Uterus (tissue), 4 donors: ENCODE results near the gene STK38. TPM values are rescaled to one million over a fixed set of nuclear protein-coding genes. Genes with fewer than 3 reads are reported as not detected.
"Not testable (repeated sequence)": the region's sequence is repeated elsewhere in the genome, so short reads cannot be mapped to it uniquely, and the experiment has no call there.

ENCODE experiments used
- DNase-seq, 2 donors: peaks; one replicate each; pipeline ENCODE4 v3.0.0-alpha.2; 2019 to 2020
- H3K27ac ChIP-seq, 2 donors: fragments of 200-600 bp; sonication (generic); 1 replicate in 1 of 2; 2 replicates in 1 of 2; pipeline ENCODE4 v1.5.1; 2016 to 2018
- H3K27me3 ChIP-seq, 2 donors: fragments of 200-600 bp; sonication (generic); one replicate each; pipeline ENCODE4 v1.5.1; 2018 to 2019; ENCODE audit warnings: control low read depth in 1 of 2
- H3K36me3 ChIP-seq, 2 donors: fragments of 200-600 bp; sonication (generic); one replicate each; pipeline ENCODE4 v1.5.1; 2019; ENCODE audit warnings: control low read depth in 1 of 2
- H3K4me1 ChIP-seq, 2 donors: fragments of 200-600 bp; sonication (generic); one replicate each; pipeline ENCODE4 v1.5.1; 2018 to 2019; ENCODE audit warnings: control low read depth in 1 of 2
- H3K4me3 ChIP-seq, 2 donors: fragments of 200-600 bp; sonication (generic); 1 replicate in 1 of 2; 2 replicates in 1 of 2; pipeline ENCODE4 v1.5.1; 2018 to 2019; ENCODE audit warnings: mild to moderate bottlenecking in 1 of 2
- H3K9me3 ChIP-seq, 2 donors: fragments of 200-600 bp; sonication (generic); one replicate each; pipeline ENCODE4 v1.5.1; 2019; ENCODE audit warnings: control low read depth in 1 of 2
- POLR2A ChIP-seq, 2 donors: fragments of 450-650 bp; IDR thresholded peaks; one replicate each; pipeline ENCODE4 v1.6.1; 2016; ENCODE audit warnings: antibody characterized with exemption in 2 of 2, mild to moderate bottlenecking in 1 of 2, moderate library complexity in 1 of 2
- intact Hi-C: fragments of 100-400 bp; cut with DNase I; formaldehyde crosslinking; loops from one replicate; pipeline ENCODE4 v1.15.1; 2023; ENCODE audit warnings: low total_unique reads
- total RNA-seq, 4 donors: library from RNA; depleted of rRNA in 3 of 4; stranded (reverse); fragments of >200 nt in 3 of 4; gene quantifications; one replicate each; pipeline versions ENCODE4 v1.1.0 to v1.2.4, GENCODE V29; 2014 to 2023
- TF ChIP-seq, protein P1 (sequence below), 4 experiments: fragments of 200-600 bp in 2 of 4; fragments of 450-650 bp in 2 of 4; sonication (generic) in 2 of 4; IDR thresholded peaks; one replicate each; pipeline ENCODE4 v1.5.1; 2016 to 2019; ENCODE audit warnings: antibody characterized with exemption in 4 of 4, mild to moderate bottlenecking in 2 of 4, moderate library complexity in 1 of 4
- donor health status: DM: yes; HTN: yes; CAD: no.

STK38 gene
- total RNA-seq, 4 donors from 2014 or later = 10.6 to 30.0 (median 20.5) TPM

DNA sequence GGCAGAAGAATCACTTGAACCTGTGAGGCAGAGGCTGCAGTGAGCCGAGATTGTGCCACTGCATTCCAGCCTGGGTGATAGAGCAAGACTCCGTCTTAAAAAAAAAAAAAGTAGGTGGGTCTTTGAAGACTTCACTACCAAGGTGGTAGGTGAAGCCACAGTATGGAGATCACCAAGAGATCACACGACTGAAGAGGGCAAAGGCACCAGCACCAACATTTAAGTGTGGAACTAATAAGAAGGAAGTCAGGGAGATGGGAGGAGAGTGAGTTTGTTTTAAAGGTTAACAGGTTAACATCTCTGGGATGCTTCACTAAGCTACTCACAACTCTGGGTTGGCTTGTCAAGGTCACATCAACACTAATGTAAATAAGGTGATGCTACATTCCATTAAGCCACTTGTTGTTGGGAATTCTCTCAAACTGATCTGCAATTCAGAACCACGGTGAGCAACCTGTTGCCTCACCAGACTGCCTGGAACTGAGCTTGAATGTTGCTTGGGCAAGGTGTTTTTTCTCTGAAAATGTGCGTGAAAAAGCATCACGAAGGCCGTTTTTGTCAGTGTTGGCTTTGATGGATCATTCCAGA, 55.8 kb downstream of the STK38 start:
- no peaks in the 10 kb centered on the region for H3K27me3 ChIP-seq
- H3K36me3 ChIP-seq = no peaks in the 10 kb centered on the region
- no peaks in the 10 kb centered on the region for H3K4me1 ChIP-seq
- H3K9me3 ChIP-seq = no peaks in the 10 kb centered on the region
- no peak for TF ChIP-seq POLR2A (IDR thresholded peaks at IDR 0.05)
- no peak for DNase-seq
- H3K27ac ChIP-seq = no peak overlapping the region
- H3K4me3 ChIP-seq = no peak overlapping the region
- intact Hi-C loops = no loop called here

DNA sequence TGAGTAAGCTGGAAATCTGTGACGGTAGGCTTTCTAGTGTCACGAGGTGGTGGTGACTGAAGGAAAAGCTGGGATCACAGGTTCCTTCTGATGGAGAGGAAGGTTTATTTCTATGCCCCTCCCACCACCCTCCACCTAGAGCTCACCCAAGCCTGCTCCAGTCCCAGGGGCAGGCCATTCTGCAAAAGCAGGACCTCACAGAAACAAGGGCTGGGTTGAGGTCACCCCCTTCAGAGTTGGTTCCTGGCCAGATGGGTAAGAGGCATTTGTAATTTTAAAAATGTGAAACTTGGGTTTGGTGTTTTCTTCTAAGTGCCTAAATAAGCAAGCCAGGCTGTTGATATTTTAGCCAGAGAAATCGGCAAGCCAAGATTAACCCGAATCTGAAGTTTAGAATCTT, 57.9 kb downstream of the STK38 start:
- H3K36me3 ChIP-seq = no peaks in the 10 kb centered on the region
- intact Hi-C loops = no loop called here
- no peak overlapping the region for H3K4me3 ChIP-seq
- H3K27me3 ChIP-seq = no peaks in the 10 kb centered on the region
- no peaks in the 10 kb centered on the region for H3K9me3 ChIP-seq
- no peak for DNase-seq
- no peak overlapping the region for H3K27ac ChIP-seq
- H3K4me1 ChIP-seq = no peaks in the 10 kb centered on the region
- TF ChIP-seq, protein P1, sequence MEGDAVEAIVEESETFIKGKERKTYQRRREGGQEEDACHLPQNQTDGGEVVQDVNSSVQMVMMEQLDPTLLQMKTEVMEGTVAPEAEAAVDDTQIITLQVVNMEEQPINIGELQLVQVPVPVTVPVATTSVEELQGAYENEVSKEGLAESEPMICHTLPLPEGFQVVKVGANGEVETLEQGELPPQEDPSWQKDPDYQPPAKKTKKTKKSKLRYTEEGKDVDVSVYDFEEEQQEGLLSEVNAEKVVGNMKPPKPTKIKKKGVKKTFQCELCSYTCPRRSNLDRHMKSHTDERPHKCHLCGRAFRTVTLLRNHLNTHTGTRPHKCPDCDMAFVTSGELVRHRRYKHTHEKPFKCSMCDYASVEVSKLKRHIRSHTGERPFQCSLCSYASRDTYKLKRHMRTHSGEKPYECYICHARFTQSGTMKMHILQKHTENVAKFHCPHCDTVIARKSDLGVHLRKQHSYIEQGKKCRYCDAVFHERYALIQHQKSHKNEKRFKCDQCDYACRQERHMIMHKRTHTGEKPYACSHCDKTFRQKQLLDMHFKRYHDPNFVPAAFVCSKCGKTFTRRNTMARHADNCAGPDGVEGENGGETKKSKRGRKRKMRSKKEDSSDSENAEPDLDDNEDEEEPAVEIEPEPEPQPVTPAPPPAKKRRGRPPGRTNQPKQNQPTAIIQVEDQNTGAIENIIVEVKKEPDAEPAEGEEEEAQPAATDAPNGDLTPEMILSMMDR (IDR thresholded peaks at IDR 0.05) = no peak

DNA sequence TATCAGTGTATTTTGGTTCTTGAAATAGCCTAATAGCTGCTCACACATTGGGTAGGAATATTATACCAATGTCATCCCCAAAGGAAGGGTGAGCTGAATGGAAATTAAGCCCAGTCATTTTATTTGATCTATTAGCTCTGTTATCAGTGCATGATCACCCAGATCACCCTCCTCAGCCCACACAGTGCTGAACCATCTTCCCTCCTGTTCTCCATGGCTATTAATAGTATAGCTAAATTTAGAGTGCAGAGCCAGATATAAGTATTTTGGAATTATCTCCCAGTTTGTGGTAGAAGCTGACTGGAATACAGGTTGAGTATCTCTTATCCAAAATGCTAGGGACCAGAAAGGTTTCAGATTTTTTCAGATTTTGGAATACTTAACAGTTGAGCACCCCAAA, 59.1 kb downstream of the STK38 start:
- Histone ChIP-seq H3K27me3 (no peaks in the 10 kb centered on the region), H3K36me3 (no peaks in the 10 kb centered on the region), H3K27ac (no peak overlapping the region), H3K4me1 (no peaks in the 10 kb centered on the region), H3K4me3 (no peak overlapping the region), H3K9me3 (no peaks in the 10 kb centered on the region)
- no peak for DNase-seq
- intact Hi-C loops = no loop called here
- TF ChIP-seq, protein P1 (IDR thresholded peaks at IDR 0.05) = no peak
- no peak for TF ChIP-seq POLR2A (IDR thresholded peaks at IDR 0.05)

DNA sequence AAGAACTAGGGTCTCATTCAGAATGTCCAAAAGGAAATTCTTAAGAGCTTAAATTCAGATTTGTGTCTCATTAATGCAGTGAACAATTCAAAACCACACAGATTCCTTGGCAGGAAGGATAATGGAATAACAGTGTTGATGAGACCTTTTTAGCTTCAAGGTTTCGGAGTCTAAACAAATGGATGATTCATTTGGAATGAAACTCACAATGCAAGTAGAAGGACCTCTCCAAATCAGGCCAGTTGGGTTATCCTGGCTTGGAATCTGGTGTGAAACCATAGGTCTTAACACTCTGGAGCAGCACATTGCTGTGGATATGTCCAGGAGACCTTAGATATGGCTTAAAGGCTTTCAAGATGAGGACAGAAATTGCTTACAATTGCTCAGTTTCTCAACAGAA, 59.6 kb downstream of the STK38 start:
- Histone ChIP-seq H3K27ac (no peak overlapping the region), H3K4me1 (no peaks in the 10 kb centered on the region), H3K9me3 (no peaks in the 10 kb centered on the region), H3K4me3 (no peak overlapping the region), H3K36me3 (no peaks in the 10 kb centered on the region), H3K27me3 (no peaks in the 10 kb centered on the region)
- DNase-seq = no peak
- intact Hi-C loops = no loop called here
- TF ChIP-seq, protein P1 (IDR thresholded peaks at IDR 0.05) = no peak
- TF ChIP-seq POLR2A (IDR thresholded peaks at IDR 0.05) = no peak

DNA sequence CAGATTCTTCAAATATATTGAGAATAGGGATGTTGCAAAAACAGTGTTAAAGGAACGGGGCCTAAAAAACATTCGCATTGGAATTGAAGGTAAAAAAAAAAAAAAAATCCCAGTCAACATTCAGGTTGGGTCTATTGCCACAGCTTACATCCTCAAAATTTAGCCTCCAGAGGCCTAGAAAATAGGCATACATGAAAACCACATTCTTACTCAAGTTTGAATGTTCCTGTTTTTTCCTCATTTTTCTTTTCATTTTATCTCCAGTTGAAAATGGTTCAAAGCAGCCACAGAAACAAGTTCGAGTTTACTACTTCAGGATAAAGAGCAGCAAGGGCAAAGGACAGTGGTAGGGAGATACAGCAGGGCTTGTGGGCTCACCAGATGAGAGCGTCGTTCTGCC, 62.5 kb downstream of the STK38 start:
- Histone ChIP-seq H3K27ac (no peak overlapping the region), H3K4me3 (no peak overlapping the region), H3K4me1 (no peaks in the 10 kb centered on the region), H3K36me3 (no peaks in the 10 kb centered on the region), H3K9me3 (no peaks in the 10 kb centered on the region), H3K27me3 (no peaks in the 10 kb centered on the region)
- intact Hi-C loops = no loop called here
- TF ChIP-seq, protein P1 (IDR thresholded peaks at IDR 0.05) = no peak
- no peak for TF ChIP-seq POLR2A (IDR thresholded peaks at IDR 0.05)
- DNase-seq = no peak

DNA sequence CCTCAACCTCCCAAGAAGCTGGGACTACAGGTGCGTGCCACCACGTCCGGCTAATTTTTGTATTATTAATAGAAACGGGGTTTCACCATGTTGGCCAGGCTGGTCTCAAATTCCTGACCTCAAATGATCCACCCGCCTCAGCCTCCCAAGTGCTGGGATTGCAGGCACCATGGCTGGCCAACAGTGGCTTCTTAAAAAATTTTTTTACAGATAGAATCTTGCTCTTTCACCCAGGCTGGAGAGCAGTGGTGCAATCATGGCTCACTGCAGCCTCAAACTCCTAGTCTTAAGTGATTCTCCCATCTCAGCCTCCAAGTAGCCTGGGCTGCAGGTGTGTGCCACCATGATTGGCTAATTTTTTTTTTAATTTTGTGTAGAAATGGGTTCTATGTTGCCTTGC, 64.0 kb downstream of the STK38 start:
- H3K9me3 ChIP-seq, H3K27ac ChIP-seq, DNase-seq, H3K4me3 ChIP-seq, H3K36me3 ChIP-seq, H3K27me3 ChIP-seq, H3K4me1 ChIP-seq, intact Hi-C loops: not testable (repeated sequence)
